A549 (cell line): ENCODE results near the gene SH2D3A.

ENCODE experiments used
- CBX2 ChIP-seq: fragments of 200-600 bp; sonication (generic); IDR thresholded peaks from 2 replicates; pipeline ENCODE4 v1.6.1; 2016; ENCODE audit warnings: low read depth, mild to moderate bottlenecking, borderline replicate concordance
- CHD2 ChIP-seq: fragments of 150-350 bp; IDR thresholded peaks from 2 replicates; pipeline ENCODE4 v1.6.1; 2014; ENCODE audit warnings: low read length; ENCODE audit not compliant: partially characterized antibody
- ESRRA ChIP-seq: fragments of 150-350 bp; IDR thresholded peaks from 2 replicates; pipeline ENCODE4 v1.6.1; 2014; ENCODE audit warnings: mild to moderate bottlenecking, low read length, borderline replicate concordance
- FOSB ChIP-seq: fragments of 250-450 bp; sonication (Bioruptor Pico); IDR thresholded peaks from 2 replicates; pipeline ENCODE4 v1.5.0; 2020; ENCODE audit warnings: mild to moderate bottlenecking, moderate library complexity
- GATA3 ChIP-seq: IDR thresholded peaks from 2 replicates; pipeline ENCODE4 v1.6.1; 2012; ENCODE audit warnings: borderline replicate concordance
- POLR2A ChIP-seq: IDR thresholded peaks from 2 replicates; pipeline ENCODE4 v1.6.1; 2012; ENCODE audit warnings: mild to moderate bottlenecking, low read length
- POLR2AphosphoS2 ChIP-seq: conservative IDR thresholded peaks from 2 replicates; pipeline ENCODE4 v1.6.1; 2012; ENCODE audit warnings: low read length, improper control_type of control experiment, inconsistent platforms
- RAD21 ChIP-seq, 2 experiments: fragments of >200 bp in 1 of 2; sonication (Bioruptor Twin) in 1 of 2; formaldehyde crosslinking in 1 of 2; IDR thresholded peaks in 1 of 2; conservative IDR thresholded peaks in 1 of 2; 2 replicates in 1 of 2; 3 replicates in 1 of 2; pipeline ENCODE4 v1.6.1; 2012 to 2018; ENCODE audit warnings: inconsistent platforms in 1 of 2
- RFX5 ChIP-seq: fragments of 450-650 bp; IDR thresholded peaks from 2 replicates; pipeline ENCODE4 v1.7.1; 2014; ENCODE audit warnings: antibody characterized with exemption, mild to moderate bottlenecking, moderate library complexity
- TFCP2L1 ChIP-seq: fragments of 250-450 bp; sonication (Bioruptor Pico); IDR thresholded peaks from 2 replicates; pipeline ENCODE4 v1.5.0; 2021; ENCODE audit warnings: mild to moderate bottlenecking
- TF ChIP-seq, protein P1 (sequence below): fragments of >200 bp; sonication (Bioruptor Twin); formaldehyde crosslinking; IDR thresholded peaks from 3 replicates; pipeline ENCODE4 v1.5.1; 2016

DNA sequence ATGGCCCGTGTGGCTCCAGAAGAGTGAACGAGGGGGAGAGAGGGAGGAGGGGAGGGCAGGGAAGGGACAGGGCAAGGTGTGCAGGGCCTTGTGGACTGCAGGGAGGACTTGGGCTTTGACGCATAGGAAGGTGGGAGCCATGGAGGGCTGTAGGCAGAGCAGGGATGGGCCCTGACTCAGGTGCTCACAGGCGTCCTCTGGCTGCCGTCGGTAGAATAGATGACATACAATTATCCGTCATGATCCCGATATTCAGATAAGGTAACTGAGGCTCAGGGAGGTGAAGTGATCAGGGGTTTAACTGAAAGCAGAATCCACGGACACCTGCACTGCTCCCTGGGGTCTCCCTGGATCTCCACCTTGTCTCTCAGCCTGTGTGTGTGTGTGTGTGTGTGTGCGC is 50.2 kb downstream of the SH2D3A start:
- TF ChIP-seq, protein P1, sequence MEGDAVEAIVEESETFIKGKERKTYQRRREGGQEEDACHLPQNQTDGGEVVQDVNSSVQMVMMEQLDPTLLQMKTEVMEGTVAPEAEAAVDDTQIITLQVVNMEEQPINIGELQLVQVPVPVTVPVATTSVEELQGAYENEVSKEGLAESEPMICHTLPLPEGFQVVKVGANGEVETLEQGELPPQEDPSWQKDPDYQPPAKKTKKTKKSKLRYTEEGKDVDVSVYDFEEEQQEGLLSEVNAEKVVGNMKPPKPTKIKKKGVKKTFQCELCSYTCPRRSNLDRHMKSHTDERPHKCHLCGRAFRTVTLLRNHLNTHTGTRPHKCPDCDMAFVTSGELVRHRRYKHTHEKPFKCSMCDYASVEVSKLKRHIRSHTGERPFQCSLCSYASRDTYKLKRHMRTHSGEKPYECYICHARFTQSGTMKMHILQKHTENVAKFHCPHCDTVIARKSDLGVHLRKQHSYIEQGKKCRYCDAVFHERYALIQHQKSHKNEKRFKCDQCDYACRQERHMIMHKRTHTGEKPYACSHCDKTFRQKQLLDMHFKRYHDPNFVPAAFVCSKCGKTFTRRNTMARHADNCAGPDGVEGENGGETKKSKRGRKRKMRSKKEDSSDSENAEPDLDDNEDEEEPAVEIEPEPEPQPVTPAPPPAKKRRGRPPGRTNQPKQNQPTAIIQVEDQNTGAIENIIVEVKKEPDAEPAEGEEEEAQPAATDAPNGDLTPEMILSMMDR: no peak
- TF ChIP-seq GATA3 (no peak), RAD21 (conservative IDR thresholded peaks at IDR 0.05 in 1 of 2, IDR thresholded peaks at IDR 0.05 in 1 of 2) (0 out of 5 replicates have a peak, but pooled peaks of 1 of the 2 experiments have one; percentile 3), FOSB (CRISPR knock-in tag) (no peak), ESRRA (no peak), RFX5 (no peak), POLR2A (no peak), POLR2AphosphoS2 (no peak), TFCP2L1 (CRISPR knock-in tag) (no peak), CHD2 (no peak), CBX2 (no peak)
